ENCODE data around the gene NFIX.

DNA sequence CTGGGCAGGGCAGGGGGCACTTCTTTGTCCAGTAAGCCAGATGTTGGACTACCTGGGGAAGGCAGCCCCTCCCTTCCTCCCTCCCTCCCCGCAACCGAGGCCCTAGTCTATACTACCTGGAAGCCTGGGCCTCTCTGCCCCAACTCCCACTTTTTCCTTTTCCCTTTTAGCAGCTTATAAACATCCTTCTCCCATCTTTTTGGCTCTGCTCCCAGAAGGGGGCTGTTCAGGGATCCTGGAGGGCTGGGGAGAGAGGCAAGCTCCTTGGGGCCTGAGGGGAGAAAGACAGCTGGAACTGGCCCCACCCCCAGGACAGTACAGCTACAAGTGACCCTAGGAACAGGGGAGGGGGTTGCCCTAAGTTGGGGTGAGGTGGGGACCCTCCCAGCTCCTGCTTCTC, 62.5 kb downstream of the NFIX start:
- no peak for TF ChIP-seq CTCF (IDR thresholded peaks at IDR 0.05)
- no peak for TF ChIP-seq POLR2A (IDR thresholded peaks at IDR 0.05)
